Measurements from ENCODE around the gene UHRF1. TPM values are rescaled to one million over a fixed set of nuclear protein-coding genes. Genes with fewer than 3 reads are reported as not detected.

Gene UHRF1
- polyA plus RNA-seq, 1 donor (not counting 4 experiments of a cell fraction or from before 2014, with no cell fraction given) = 9.7 TPM

DNA sequence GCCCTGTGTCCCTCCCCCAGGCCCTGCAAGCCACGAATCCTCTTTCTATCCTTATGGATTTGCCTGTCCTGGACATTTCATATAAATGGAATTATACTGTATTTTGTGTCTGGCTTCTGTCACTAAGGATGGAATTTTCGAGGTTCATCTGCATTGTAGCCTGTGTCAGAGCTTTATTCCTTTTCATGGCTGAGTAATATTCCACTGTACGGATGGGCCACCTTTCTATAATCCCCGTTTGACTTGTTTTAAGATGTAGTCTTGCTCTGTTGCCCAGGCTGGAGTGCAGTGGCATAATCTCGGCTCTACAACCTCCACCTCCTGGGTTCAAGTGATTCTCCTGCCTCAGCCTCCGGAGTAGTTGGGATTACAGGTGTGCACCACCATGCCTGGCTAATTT, 55.8 kb downstream of the UHRF1 start:
- dilution Hi-C loops (cut with MboI; ENCODE audit: extremely low pct_ligation_motif_present, low sequenced_read_pairs) = no loop called here

GRCh38 chr19:4966591-4966990, 57.3 kb downstream of the UHRF1 start:
- no peak overlapping the region for H3K9ac ChIP-seq (ENCODE audit: control insufficient read depth, extremely low read depth, insufficient read depth, low read length)
- H3K36me3 ChIP-seq (ENCODE audit: control insufficient read depth in 2 of 2, extremely low read depth in 1 of 2, insufficient read depth in 2 of 2, low read length in 2 of 2) = peaks cover 0 to 5% of the 10 kb centered on the region in 2 experiments
- no peaks in the 10 kb centered on the region for H3K9me3 ChIP-seq (ENCODE audit: control insufficient read depth, low read depth, low read length)
- H3K4me2 ChIP-seq (ENCODE audit: control insufficient read depth, extremely low read depth, insufficient read depth, low read depth, low read length) = no peak overlapping the region
- H3K27ac ChIP-seq (ENCODE audit: control insufficient read depth, insufficient read depth, low read length) = no peak overlapping the region
- dilution Hi-C loops (cut with MboI; ENCODE audit: extremely low pct_ligation_motif_present, low sequenced_read_pairs) = no loop called here
- DNase-seq (ENCODE audit: low read depth, low spot score) (no peak), FAIRE-seq (no peak)
- no peak overlapping the region for H3K4me3 ChIP-seq (ENCODE audit: control insufficient read depth in 2 of 3, extremely low read depth in 1 of 3, insufficient read depth in 2 of 3, low read depth in 1 of 3, low read length in 3 of 3)
- H4K20me1 ChIP-seq (ENCODE audit: control insufficient read depth, extremely low read depth, insufficient read depth, low read length) = peaks cover 10% of the 10 kb centered on the region
- peaks cover 21% of the 10 kb centered on the region for H3K79me2 ChIP-seq (ENCODE audit: control insufficient read depth, insufficient read depth, low read length)
- no peak overlapping the region for H2AFZ ChIP-seq (ENCODE audit: control insufficient read depth, low read length)
- H3K27me3 ChIP-seq (ENCODE audit: control insufficient read depth, extremely low read depth, insufficient read depth, low read length) = no peaks in the 10 kb centered on the region
- no peak for TF ChIP-seq EZH2 (IDR thresholded peaks at IDR 0.05; ENCODE audit: low read length)
- TF ChIP-seq, protein P1, sequence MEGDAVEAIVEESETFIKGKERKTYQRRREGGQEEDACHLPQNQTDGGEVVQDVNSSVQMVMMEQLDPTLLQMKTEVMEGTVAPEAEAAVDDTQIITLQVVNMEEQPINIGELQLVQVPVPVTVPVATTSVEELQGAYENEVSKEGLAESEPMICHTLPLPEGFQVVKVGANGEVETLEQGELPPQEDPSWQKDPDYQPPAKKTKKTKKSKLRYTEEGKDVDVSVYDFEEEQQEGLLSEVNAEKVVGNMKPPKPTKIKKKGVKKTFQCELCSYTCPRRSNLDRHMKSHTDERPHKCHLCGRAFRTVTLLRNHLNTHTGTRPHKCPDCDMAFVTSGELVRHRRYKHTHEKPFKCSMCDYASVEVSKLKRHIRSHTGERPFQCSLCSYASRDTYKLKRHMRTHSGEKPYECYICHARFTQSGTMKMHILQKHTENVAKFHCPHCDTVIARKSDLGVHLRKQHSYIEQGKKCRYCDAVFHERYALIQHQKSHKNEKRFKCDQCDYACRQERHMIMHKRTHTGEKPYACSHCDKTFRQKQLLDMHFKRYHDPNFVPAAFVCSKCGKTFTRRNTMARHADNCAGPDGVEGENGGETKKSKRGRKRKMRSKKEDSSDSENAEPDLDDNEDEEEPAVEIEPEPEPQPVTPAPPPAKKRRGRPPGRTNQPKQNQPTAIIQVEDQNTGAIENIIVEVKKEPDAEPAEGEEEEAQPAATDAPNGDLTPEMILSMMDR (optimal IDR thresholded peaks at IDR 0.05 in 1 of 3, IDR thresholded peaks at IDR 0.05 in 1 of 3, conservative IDR thresholded peaks at IDR 0.05 in 1 of 3; ENCODE audit: extremely low read depth in 1 of 3, insufficient read depth in 2 of 3, low read length in 3 of 3) = no peak
- no peaks in the 10 kb centered on the region for H3K9me1 ChIP-seq (ENCODE audit: control insufficient read depth, extremely low read depth, insufficient read depth, low read length)
- H3K4me1 ChIP-seq (ENCODE audit: control insufficient read depth, extremely low read depth, insufficient read depth, low read length) = peaks cover 22% of the 10 kb centered on the region

More for the DNA sequence above, 55.8 kb downstream of the UHRF1 start:
- Histone ChIP-seq H3K79me2 (ENCODE audit: control insufficient read depth, insufficient read depth, low read length) (peaks cover 6% of the 10 kb centered on the region), H3K4me1 (ENCODE audit: control insufficient read depth, extremely low read depth, insufficient read depth, low read length) (peaks cover 8% of the 10 kb centered on the region), H3K4me2 (ENCODE audit: control insufficient read depth, extremely low read depth, insufficient read depth, low read depth, low read length) (no peak overlapping the region), H3K27ac (ENCODE audit: control insufficient read depth, insufficient read depth, low read length) (no peak overlapping the region), H3K9me3 (ENCODE audit: control insufficient read depth, low read depth, low read length) (no peaks in the 10 kb centered on the region), H4K20me1 (ENCODE audit: control insufficient read depth, extremely low read depth, insufficient read depth, low read length) (no peaks in the 10 kb centered on the region), H3K9ac (ENCODE audit: control insufficient read depth, extremely low read depth, insufficient read depth, low read length) (no peak overlapping the region), H3K9me1 (ENCODE audit: control insufficient read depth, extremely low read depth, insufficient read depth, low read length) (no peaks in the 10 kb centered on the region), H3K4me3 (ENCODE audit: control insufficient read depth in 2 of 3, extremely low read depth in 1 of 3, insufficient read depth in 2 of 3, low read depth in 1 of 3, low read length in 3 of 3) (no peak overlapping the region), H3K27me3 (ENCODE audit: control insufficient read depth, extremely low read depth, insufficient read depth, low read length) (no peaks in the 10 kb centered on the region), H3K36me3 (ENCODE audit: control insufficient read depth in 2 of 2, extremely low read depth in 1 of 2, insufficient read depth in 2 of 2, low read length in 2 of 2) (peaks cover 0 to 5% of the 10 kb centered on the region in 2 experiments), H2AFZ (ENCODE audit: control insufficient read depth, low read length) (no peak overlapping the region)
- no peak for DNase-seq (ENCODE audit: low read depth, low spot score)
- FAIRE-seq = no peak
- TF ChIP-seq, protein P1 (optimal IDR thresholded peaks at IDR 0.05 in 1 of 3, IDR thresholded peaks at IDR 0.05 in 1 of 3, conservative IDR thresholded peaks at IDR 0.05 in 1 of 3; ENCODE audit: extremely low read depth in 1 of 3, insufficient read depth in 2 of 3, low read length in 3 of 3) = no peak
- no peak for TF ChIP-seq EZH2 (IDR thresholded peaks at IDR 0.05; ENCODE audit: low read length)

All from keratinocyte (primary cell).